Measurements from ENCODE around the gene SF3A2.

DNA sequence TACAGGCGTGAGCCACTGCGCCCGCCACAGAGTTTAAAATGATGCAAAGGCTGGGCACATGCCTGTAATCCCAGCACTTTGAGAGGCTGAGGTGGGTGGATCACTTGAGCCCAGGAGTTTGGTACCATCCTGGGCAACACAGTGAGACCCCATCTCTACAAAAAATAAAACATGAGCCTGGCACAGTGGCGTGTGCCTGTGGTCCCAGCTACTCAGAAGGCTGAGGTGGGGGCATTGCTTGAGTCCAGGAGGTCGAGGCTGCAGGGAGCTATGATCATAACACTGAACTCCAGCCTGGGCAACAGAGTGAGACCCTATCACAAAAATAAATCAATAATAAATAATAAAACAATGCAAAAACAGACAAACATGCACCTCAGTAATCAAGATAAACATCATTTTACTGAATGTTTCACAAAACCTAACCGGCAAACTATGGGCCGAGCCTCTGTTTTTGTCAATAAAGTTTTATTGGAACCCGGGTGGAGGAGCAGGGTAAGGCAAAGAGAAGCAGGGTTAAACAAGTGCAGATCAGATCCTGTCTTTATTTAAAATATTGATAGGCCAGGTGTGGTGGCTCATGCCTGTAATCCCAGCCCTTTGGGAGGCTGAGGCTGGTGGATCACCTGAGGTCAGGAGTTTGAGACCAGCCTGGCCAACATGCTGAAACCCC lies 47.3 kb downstream of the SF3A2 start:
- TF ChIP-seq POLR2AphosphoS5 (IDR thresholded peaks at IDR 0.05; ENCODE audit: low read depth, low read length) (no peak), POLR2A (IDR thresholded peaks at IDR 0.05; ENCODE audit: low read depth, low read length) (no peak), PAX5 (IDR thresholded peaks at IDR 0.05; ENCODE audit: insufficient read depth, low read length, severe bottlenecking) (no peak), TAF1 (IDR thresholded peaks at IDR 0.05; ENCODE audit: low read depth, low read length) (no peak)

Data from GM12891 (cell line).